Endothelial cell of umbilical vein (primary cell): Measurements from ENCODE around the gene DNAJC21. TPM values are rescaled to one million over a fixed set of nuclear protein-coding genes. Genes with fewer than 3 reads are reported as not detected.

Source experiments
- BruUV-seq: library from RNA; stranded (reverse); fragments of 400-500 nt; replicated peaks from 2 replicates; lab custom pipeline; 2021; lab: Mats Ljungman, UMichigan
- CTCF ChIA-PET: fragments of 300-600, 350-600 bp; sonication (Branson Sonifier 250); formaldehyde crosslinking; loops from one replicate; lab custom pipeline; 2021; ENCODE audit warnings: antibody characterized with exemption, inconsistent platforms; lab: Charles Lee
- POLR2A ChIA-PET: fragments of 300-600, 350-600 bp; sonication (Branson Sonifier 250); formaldehyde crosslinking; loops from one replicate; lab custom pipeline; 2021; ENCODE audit warnings: antibody characterized with exemption, inconsistent platforms; lab: Charles Lee
- DNase-seq: peaks from one replicate; pipeline ENCODE4 v3.0.0-alpha.2; 2011; ENCODE audit warnings: low read depth, low spot score
- FAIRE-seq: peaks from 2 replicates; lab custom pipeline; 2011; peaks lifted over from hg19 to GRCh38; lab: Jason Lieb, UNC
- H2AFZ ChIP-seq: 2 replicates; pipeline ENCODE4 v1.6.0; 2012; ENCODE audit warnings: low read depth, low read length, control low read depth, inconsistent platforms
- H3K27ac ChIP-seq: 2 replicates; pipeline ENCODE4 v1.5.1; 2011; ENCODE audit warnings: low read depth, mild to moderate bottlenecking, control low read depth, low read length, moderate library complexity; ENCODE audit not compliant: insufficient read depth
- H3K27me3 ChIP-seq, 2 experiments: 2 replicates each; pipeline versions ENCODE4 v1.6.0 to v1.6.1; 2011; ENCODE audit warnings: low read length in 2 of 2, mixed read lengths in 1 of 2; ENCODE audit not compliant: control insufficient read depth in 2 of 2, insufficient read depth in 2 of 2
- H3K36me3 ChIP-seq, 2 experiments: 2 replicates in 1 of 2; 3 replicates in 1 of 2; pipeline ENCODE4 v1.5.1; 2011; ENCODE audit warnings: low read length in 2 of 2, mild to moderate bottlenecking in 1 of 2, moderate library complexity in 1 of 2; ENCODE audit not compliant: control insufficient read depth in 2 of 2, insufficient read depth in 2 of 2; ENCODE audit errors: extremely low read depth in 1 of 2
- H3K4me1 ChIP-seq: 3 replicates; pipeline ENCODE4 v1.5.1; 2011; ENCODE audit warnings: mild to moderate bottlenecking, low read length; ENCODE audit not compliant: control insufficient read depth, insufficient read depth; ENCODE audit errors: extremely low read depth
- H3K4me2 ChIP-seq: 2 replicates; pipeline ENCODE4 v1.6.1; 2011; ENCODE audit warnings: low read length, control low read depth, mixed read lengths; ENCODE audit not compliant: insufficient read depth
- H3K4me3 ChIP-seq, 3 experiments: fragments of 200-600 bp in 1 of 3; sonication (generic), shearing (Covaris generic) in 1 of 3; replicated peaks in 1 of 3; 2 replicates each; pipeline ENCODE4 v1.5.1; 2011 to 2016; ENCODE audit warnings: control low read depth in 3 of 3, low read length in 3 of 3, mild to moderate bottlenecking in 2 of 3, inconsistent platforms in 1 of 3, low read depth in 1 of 3, moderate library complexity in 1 of 3; ENCODE audit not compliant: insufficient read depth in 1 of 3
- H3K79me2 ChIP-seq: 2 replicates; pipeline ENCODE4 v1.6.0; 2012; ENCODE audit warnings: low read length, inconsistent platforms; ENCODE audit not compliant: control insufficient read depth, insufficient read depth
- H3K9ac ChIP-seq: replicated peaks from 2 replicates; pipeline ENCODE3; 2011; ENCODE audit warnings: low read length, control low read depth; ENCODE audit not compliant: insufficient read depth; ENCODE audit errors: extremely low read depth
- H3K9me1 ChIP-seq: replicated peaks from 3 replicates; pipeline ENCODE4 v1.6.0; 2011; ENCODE audit warnings: mild to moderate bottlenecking, low read length; ENCODE audit not compliant: control insufficient read depth, insufficient read depth; ENCODE audit errors: extremely low read depth
- H3K9me3 ChIP-seq: replicated peaks from 2 replicates; pipeline ENCODE4 v1.5.1; 2012; ENCODE audit warnings: low read length, inconsistent platforms; ENCODE audit not compliant: control insufficient read depth, insufficient read depth
- H4K20me1 ChIP-seq: replicated peaks from 2 replicates; pipeline ENCODE3; 2011; ENCODE audit warnings: mild to moderate bottlenecking, low read length; ENCODE audit not compliant: control insufficient read depth, insufficient read depth; ENCODE audit errors: extremely low read depth
- EZH2 ChIP-seq: IDR thresholded peaks from 2 replicates; pipeline ENCODE4 v1.6.1; 2012; ENCODE audit warnings: borderline replicate concordance, low read depth, mild to moderate bottlenecking, moderate library complexity, low read length, inconsistent platforms; ENCODE audit not compliant: severe bottlenecking
- FOS ChIP-seq: IDR thresholded peaks from 2 replicates; pipeline ENCODE4 v1.6.1; 2011; ENCODE audit warnings: mild to moderate bottlenecking, low read length, moderate library complexity, borderline replicate concordance; ENCODE audit not compliant: insufficient read depth
- GATA2 ChIP-seq: IDR thresholded peaks from 2 replicates; pipeline ENCODE4 v1.7.0; 2011; ENCODE audit warnings: low read depth, mild to moderate bottlenecking, moderate library complexity, mixed read lengths, low read length; ENCODE audit not compliant: insufficient read length, insufficient read depth
- JUN ChIP-seq: IDR thresholded peaks from 2 replicates; pipeline ENCODE4 v1.6.1; 2011; ENCODE audit warnings: borderline replicate concordance, low read depth; ENCODE audit not compliant: insufficient read length, insufficient read depth
- MAX ChIP-seq: IDR thresholded peaks from 2 replicates; pipeline ENCODE4 v1.6.1; 2011; ENCODE audit not compliant: insufficient read depth, insufficient read length
- MYC ChIP-seq: IDR thresholded peaks from one replicate; pipeline ENCODE4 v1.6.1; 2011; ENCODE audit warnings: mild to moderate bottlenecking, low read depth, low read length
- POLR2A ChIP-seq: IDR thresholded peaks from 2 replicates; pipeline ENCODE4 v1.6.1; 2012; ENCODE audit warnings: low read depth, mild to moderate bottlenecking, control low read depth, low read length
- POLR2AphosphoS5 ChIP-seq: IDR thresholded peaks from 2 replicates; pipeline ENCODE4 v1.6.1; 2012; ENCODE audit warnings: low read depth, mild to moderate bottlenecking, control low read depth, low read length, moderate library complexity; ENCODE audit not compliant: insufficient read depth
- dilution Hi-C: fragments of 300-500 bp; cut with MboI; formaldehyde crosslinking; loops from one replicate; pipeline ENCODE4 v1.15.0; 2019; ENCODE audit warnings: low sequenced_read_pairs; ENCODE audit not compliant: extremely low pct_ligation_motif_present
- intact Hi-C: fragments of 100-400 bp; cut with micrococcal nuclease; formaldehyde crosslinking; loops from one replicate; pipeline ENCODE4 v1.10.0; 2022
- polyA plus RNA-seq, 4 experiments: library from polyadenylated mRNA; depleted of rRNA in 3 of 4; stranded (reverse) in 3 of 4; unstranded in 1 of 4; fragments of >200 nt; gene quantifications; 2 replicates each; pipeline versions ENCODE4 v1.2.1 to v1.2.3, GENCODE V29; 2011 to 2012; ENCODE audit warnings: missing spikeins in 1 of 4
- total RNA-seq: library from RNA; stranded (reverse); gene quantifications from 2 replicates; pipeline ENCODE4 v1.2.3, GENCODE V29; 2021
- TF ChIP-seq, protein P1 (sequence below), 2 donors: IDR thresholded peaks; 1 replicate in 1 of 2; 2 replicates in 1 of 2; pipeline ENCODE4 v1.5.1; 2011; ENCODE audit warnings: low read length in 2 of 2, mild to moderate bottlenecking in 2 of 2, moderate library complexity in 2 of 2, control low read depth in 1 of 2, inconsistent platforms in 1 of 2, low read depth in 1 of 2; ENCODE audit not compliant: insufficient read depth in 1 of 2; ENCODE audit errors: extremely low read depth in 1 of 2

The DNAJC21 gene
- total and polyA plus RNA-seq, 2 donors (not counting 3 experiments of a cell fraction or from before 2014, with no cell fraction given) = 5.3 to 39.4 TPM

DNA sequence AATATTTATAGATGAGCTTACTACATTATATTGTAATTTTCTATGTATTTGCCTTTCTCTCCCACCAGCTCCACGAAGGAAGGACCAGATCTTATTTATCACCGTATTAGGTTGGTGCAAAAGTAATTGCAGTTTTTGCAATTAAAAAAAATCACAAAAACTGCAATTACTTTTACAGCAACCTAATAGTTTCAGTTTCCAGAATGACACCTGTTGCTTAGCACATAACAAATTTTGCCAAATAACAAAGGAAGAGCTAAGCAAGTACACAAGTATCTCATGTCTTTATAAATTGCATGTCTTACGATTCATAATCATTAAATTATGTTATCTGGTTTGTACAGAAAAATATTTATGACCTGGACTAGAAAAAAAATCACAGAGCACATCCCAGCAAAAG lies 72.5 kb downstream of the DNAJC21 start:
- no peak overlapping the region for H3K4me3 ChIP-seq
- dilution Hi-C loops (no loop called here), intact Hi-C loops (loop anchor here (5.0 kb wide), 1 partner anchor 515 kb away; no protein-coding TSS in a partner anchor)
- no peak overlapping the region for H3K27ac ChIP-seq
- no peaks in the 10 kb centered on the region for H3K4me1 ChIP-seq
- H3K9ac ChIP-seq = no peak overlapping the region
- H3K9me1 ChIP-seq = no peaks in the 10 kb centered on the region
- H3K36me3 ChIP-seq = no peaks in the 10 kb centered on the region
- ChIA-PET POLR2A (no interaction called here), CTCF (interaction anchor here (0.9 to 3.9 kb wide), 6 partner anchors 8 to 526 kb away, joined by 3 to 61 read pairs (median 8); no protein-coding TSS in a partner anchor)
- no peaks in the 10 kb centered on the region for H4K20me1 ChIP-seq
- peaks cover 6 to 7% of the 10 kb centered on the region in 2 experiments for H3K27me3 ChIP-seq
- no TSS peak for BruUV-seq
- no peak for TF ChIP-seq EZH2
- TF ChIP-seq, protein P1, sequence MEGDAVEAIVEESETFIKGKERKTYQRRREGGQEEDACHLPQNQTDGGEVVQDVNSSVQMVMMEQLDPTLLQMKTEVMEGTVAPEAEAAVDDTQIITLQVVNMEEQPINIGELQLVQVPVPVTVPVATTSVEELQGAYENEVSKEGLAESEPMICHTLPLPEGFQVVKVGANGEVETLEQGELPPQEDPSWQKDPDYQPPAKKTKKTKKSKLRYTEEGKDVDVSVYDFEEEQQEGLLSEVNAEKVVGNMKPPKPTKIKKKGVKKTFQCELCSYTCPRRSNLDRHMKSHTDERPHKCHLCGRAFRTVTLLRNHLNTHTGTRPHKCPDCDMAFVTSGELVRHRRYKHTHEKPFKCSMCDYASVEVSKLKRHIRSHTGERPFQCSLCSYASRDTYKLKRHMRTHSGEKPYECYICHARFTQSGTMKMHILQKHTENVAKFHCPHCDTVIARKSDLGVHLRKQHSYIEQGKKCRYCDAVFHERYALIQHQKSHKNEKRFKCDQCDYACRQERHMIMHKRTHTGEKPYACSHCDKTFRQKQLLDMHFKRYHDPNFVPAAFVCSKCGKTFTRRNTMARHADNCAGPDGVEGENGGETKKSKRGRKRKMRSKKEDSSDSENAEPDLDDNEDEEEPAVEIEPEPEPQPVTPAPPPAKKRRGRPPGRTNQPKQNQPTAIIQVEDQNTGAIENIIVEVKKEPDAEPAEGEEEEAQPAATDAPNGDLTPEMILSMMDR (IDR thresholded peaks at IDR 0.05; ENCODE audit: extremely low read depth in 1 of 2, insufficient read depth in 1 of 2, low read depth in 1 of 2, low read length in 2 of 2) = no peak
- TF ChIP-seq GATA2 = no peak
- no peak for TF ChIP-seq JUN
- no peak for TF ChIP-seq POLR2AphosphoS5
- TF ChIP-seq MYC = no peak
- TF ChIP-seq MAX = no peak
- TF ChIP-seq POLR2A = no peak
- no peak for TF ChIP-seq FOS
- no peaks in the 10 kb centered on the region for H3K79me2 ChIP-seq
- DNase-seq (no peak), FAIRE-seq (no peak)
- H3K4me2 ChIP-seq = no peak overlapping the region
- no peak overlapping the region for H2AFZ ChIP-seq
- no peaks in the 10 kb centered on the region for H3K9me3 ChIP-seq
